Amniotic stem cell (primary cell): ENCODE measurements around the gene PTX4.

Experiments
- DNase-seq: peaks from one replicate; lab custom pipeline; 2025; lab: John Stamatoyannopoulos, UW

PTX4 gene, protein sequence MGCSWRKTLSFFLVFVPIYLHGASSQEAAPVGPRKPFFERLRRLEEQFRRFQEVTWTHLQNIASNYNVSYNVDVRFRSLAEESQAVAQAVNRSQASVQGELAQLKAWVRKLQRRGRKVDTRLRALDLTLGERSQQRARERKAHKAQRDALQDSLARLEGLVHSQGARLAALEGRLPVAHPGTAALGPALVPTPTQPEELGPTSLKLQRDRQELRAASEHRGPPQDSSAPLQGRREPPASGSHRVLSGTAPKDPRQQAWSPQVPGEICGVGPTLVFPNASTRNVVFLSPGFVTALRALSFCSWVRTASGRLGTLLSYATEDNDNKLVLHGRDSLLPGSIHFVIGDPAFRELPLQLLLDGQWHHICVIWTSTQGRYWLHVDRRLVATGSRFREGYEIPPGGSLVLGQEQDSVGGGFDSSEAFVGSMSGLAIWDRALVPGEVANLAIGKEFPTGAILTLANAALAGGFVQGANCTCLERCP

DNA sequence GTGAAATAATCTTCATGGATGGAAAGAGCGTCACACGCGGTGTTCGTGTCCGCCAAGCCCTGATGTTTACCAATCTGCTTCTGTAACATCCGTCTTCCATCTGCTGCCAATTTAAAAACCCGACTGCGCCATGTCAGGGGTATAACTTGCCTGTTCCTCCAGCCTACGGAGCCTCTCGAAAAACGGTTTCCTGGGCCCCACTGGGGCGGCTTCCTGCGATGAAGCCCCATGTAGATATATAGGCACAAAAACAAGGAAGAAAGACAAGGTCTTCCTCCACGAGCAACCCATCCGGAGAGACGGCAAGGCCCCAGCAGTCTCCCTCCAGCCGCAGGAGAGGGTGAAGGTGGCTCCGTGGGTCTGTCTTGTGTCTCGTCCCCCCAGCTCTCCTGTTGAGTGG, at the start of gene PTX4:
Gene PTX4 (minus strand): TSS at position 326 of the 400 bp plus-strand sequence. CDS start 35 bp downstream, at position 291.
- no peak for DNase-seq

DNA sequence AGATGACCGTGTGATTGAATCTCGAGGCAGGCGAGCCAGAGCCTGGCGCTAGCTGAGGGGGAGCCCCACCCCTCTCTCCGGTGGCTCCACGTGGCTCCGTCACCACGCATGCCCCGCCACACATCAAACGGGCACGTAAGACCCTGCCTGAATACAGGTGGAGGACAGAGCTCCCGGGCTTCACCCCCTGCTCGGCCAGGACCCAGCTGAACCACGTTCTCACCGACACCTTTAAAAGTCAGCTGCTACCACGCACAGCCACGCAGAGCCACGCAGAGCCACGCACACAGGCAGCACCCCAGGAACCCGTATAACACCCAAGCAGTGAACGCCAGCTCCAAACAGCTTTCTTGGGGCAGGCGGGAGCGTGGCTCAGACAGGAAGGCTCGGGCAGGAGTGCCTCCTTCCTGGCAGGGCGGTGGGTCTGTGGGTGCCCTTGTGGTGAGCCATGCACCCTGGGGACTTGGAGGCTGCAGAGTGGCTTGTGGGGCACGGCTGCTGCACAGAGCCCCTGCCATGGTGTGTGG, 49.1 kb upstream of the PTX4 start:
- DNase-seq: no peak

DNA sequence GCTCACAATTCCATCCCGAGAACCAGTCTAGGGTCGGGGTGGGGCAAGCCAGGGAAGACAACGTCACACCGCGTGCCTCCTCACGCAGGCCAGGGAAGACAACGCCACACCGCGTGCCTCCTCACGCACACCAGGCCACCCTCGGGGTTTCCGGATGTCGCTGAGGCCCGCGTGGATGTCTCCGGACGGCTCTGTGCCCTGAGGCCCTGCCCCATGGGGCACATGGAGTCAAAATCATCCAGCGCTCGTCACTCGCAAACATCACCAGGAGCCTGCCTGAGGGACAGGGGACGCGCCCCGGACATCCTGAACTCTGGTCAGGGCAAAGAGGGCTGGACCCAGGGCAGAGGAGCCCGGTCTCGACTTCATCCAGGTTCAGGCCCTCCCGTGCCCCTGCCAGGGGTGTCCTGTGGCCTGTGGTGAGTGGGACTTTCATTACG, 48.4 kb upstream of the PTX4 start:
- DNase-seq: no peak

DNA sequence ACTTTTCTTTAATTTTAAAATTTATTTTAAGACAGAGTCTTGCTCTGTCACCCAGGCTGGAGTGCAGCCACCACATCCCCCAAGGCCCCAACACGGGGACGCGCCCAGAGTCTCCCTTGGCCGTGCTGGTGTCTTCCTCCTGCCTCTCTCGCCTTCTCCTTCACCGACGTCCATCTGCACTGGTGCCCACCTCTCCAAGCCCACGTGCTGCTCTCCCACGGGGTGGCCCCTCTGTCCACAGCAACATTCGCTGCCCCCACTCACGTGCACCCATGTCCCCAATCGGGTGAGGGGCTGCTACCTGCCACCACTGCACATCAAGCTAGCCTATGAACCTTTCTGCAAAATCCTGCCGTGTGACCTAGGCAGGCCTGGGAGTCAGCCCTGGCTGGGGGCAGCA, 47.9 kb upstream of the PTX4 start:
- no peak for DNase-seq

DNA sequence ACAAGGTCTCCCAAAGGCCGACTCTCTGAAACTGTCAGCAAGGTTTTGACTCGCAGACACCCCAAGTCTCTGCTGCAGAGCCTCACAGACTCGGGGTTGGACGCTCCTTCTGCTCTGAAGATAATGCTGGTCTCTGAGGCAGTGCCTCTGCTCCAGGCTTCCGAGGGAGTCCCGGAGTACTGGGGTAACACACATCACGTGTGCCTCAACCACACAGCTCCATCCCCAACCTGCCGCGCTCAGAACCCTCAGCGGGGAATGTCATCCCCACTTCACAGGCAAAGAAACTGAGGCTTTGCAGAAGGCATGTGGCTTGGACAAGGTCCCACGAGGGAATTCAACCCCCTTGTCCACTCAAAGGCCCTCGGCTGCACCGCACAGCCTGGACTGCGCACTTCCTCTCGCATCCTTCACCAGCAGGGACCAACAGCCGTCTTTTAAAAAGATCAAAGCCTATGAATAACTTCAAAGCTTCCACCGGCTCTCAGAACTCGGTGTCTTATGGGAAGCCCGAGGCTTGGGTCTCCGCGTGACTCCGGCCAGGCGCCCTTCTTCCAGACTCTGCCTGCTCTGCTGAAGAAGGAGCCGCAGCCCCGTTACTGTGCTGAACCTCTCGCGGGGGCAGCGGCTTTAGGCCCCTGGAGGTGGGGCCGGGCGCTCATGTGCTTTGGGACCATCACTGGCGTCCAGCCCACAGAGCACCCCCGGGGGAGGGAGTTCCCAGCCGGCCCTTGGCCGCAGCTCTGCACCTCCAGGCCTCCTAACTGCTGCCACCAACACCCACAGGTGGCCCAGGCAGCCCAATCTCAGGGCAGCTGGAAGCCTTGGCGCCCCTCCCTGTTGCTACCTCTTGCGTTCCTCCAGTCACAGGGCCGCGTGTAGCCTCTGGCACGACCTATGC, 46.9 kb upstream of the PTX4 start:
- no peak for DNase-seq

DNA sequence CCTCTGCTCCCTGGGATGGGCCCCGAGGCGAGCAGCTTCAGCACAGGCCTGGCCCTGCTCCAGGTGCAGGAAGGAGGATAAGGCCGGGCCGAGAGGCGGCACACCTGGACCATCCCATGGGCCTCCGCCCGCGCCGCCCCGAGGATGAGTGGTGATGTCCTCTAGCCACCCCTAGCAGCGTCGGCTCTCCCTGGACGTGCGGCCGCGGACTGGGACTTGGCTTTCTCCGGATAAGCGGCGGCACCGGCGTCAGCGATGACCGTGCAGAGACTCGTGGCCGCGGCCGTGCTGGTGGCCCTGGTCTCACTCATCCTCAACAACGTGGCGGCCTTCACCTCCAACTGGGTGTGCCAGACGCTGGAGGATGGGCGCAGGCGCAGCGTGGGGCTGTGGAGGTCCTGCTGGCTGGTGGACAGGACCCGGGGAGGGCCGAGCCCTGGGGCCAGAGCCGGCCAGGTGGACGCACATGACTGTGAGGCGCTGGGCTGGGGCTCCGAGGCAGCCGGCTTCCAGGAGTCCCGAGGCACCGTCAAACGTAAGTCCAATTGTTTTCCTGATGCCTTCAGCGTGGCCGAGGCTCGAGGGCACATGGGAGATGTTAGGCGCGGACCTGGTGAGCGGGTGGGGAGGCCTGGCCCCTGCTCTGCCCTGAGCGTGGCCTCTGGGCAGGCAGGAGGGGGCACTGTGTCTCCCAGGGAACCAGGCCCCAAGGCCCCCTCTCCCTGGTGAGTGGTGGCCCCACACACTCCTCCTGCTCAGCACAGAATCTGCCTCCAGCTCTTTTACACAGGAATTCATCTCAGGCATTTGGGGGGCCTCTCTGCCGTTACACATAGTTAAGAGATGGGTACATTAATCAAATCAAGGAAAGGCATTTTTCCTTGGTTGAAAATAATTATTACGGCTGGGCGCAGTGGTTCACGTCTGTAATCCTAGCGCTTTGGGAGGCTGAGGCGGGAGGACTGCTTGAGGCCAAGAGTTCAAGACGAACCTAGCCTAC, 45.6 kb upstream of the PTX4 start:
- no peak for DNase-seq

DNA sequence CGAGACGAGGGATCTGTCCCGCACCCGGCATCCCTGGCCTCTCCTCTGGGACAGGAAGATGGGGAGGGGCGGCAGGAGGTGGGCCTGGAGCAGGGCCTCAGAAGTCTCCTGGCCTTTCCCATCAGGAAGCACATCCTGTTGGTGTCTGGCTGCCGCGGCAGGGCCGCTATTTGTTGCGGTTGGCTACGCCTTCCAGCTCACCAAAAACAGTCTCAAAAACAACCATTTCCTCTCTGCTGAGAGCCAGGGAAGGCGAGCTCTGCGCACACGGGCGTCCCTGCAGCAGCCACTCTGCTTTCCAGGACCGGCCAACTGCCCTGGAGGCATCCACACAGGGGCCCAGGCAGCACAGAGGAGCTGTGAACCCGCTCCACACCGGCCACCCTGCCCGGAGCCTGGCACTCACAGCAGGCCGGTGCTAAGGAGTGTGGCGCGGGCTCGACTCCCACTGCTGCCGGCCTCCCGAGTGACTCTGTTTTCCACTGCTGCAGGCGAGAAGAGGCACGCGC, 44.8 kb upstream of the PTX4 start, which contains the start of gene TMEM204:
Gene TMEM204 (plus strand): TSS at position 224 of the 509 bp plus-strand sequence. CDS start 610 bp downstream, outside the sequence.
- peak; percentile 22 for DNase-seq

DNA sequence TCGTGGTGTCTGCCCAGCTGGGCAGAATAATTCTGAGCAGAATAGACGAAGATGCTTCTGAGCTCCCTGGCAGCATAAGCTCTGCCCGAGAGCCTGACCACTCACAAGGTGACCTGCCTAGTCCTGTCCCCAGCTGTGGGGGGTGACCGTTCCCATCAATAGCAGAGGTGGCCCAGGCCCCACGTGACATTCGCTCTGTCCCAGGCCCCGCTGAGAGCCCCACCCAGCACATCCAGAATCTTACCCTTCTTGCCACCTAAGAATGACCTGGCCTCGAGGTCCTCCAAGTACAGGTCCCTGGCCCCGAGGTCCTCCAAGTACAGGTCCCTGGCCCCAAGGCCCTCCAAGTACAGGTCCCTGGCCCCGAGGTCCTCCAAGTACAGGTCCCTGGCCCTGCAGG, 44.0 kb upstream of the PTX4 start:
- DNase-seq: no peak

DNA sequence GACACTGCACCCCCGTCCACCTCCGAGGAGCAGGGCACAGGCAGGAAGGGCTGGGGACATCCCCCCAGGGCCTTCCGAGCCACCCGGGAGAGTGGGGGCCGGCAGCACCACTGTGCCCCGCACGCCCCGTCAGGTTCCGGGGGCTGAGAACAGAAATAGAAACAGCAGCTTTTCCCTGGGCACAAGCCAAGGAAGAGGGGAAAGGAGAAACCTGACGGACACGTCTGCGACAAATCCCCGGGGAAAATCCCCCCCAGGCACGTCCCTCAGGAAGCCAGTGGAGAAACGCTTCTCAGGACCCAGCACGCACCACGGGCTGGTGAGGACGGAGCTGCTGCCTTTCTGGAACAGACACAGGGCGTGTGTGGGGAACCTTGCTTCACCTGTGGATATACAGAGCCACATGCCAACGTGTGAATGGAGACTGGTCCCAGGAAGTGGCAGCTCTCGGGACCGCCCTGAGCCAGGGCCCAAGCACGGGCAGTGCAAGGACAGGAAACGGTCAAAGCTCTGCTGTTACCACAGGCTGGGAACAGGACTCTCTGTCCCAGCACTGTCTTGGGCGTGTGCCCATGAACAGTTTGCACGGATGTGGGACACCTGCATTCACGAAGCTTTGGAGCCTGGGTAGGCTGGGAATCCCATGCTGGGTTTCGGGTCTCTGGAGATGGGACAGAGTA, 43.5 kb upstream of the PTX4 start:
- no peak for DNase-seq

DNA sequence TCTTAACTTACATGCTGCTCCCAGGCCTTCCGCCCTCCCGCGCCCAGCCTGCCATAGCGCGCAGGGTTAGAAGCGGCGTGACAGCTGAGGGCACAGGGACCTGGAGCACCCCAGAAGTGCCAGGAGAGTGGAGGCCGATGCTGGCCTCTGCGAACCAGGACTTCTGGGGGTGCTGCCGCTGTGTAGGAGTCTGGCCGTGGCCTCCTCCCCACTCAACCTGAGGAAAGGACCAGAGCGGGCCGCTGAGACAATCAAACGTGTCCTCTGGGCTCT, 42.8 kb upstream of the PTX4 start:
- DNase-seq: no peak

DNA sequence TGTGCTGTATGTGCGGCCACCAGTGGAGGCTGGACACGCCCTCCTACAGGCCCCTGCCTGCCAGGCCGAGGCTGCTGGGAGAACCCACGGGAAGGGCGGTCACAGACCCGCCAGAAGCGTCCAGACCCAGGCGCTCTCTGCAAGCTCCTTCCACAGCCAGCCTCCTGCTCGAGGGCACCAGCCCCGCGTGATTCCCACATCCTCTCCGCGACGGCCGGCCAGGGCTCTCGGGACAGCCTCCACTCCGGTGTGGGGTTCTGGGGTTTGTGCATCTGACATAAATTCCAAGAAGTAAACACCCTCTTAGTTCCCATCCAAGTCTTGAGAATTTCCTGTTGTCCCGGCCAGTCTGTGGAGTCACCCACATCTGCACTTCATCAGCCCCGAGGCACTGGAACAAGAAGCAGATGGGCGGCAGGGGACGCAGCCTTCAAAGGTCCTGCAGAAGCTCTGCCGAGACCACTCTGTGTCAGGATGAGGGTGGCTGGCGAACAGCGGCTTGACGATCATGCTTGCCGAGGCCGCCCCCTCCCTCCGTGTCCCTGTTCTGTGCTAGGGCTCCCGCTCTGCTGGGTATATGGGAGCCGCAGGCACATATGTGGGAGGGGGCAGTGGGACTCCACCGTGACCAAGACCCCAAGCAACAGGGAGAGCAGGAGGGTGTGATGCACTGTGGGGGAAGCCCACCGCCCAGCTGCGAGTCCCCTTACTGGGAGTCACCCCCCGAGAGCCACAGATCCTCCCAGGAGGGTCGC, 42.3 kb upstream of the PTX4 start:
- DNase-seq: peak; percentile 65

DNA sequence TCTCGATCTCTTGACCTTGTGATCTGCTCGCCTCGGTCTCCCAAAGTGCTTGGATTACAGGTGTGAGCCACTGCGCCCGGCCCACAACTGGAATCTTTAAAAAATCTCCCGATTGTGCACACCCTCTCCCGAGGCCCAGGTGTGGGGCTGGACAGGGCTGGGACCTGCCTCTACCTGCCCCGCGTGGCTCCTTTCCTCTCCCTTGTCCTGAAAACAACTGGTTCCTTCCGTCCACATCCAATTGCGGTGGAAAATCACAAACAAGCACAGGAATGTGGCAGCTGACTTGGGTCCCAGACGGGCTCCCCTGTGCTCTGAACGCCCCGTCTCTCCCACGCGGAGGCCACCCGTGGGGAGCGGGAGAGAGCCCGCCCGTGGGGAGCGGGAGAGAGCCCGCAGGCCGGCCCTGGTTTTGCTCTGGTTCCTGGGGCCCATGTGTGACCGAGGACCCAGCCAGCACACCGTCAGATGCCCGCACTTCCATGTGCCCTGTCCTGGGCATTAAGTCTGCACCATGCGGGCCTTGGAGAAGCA, 41.7 kb upstream of the PTX4 start:
- no peak for DNase-seq

DNA sequence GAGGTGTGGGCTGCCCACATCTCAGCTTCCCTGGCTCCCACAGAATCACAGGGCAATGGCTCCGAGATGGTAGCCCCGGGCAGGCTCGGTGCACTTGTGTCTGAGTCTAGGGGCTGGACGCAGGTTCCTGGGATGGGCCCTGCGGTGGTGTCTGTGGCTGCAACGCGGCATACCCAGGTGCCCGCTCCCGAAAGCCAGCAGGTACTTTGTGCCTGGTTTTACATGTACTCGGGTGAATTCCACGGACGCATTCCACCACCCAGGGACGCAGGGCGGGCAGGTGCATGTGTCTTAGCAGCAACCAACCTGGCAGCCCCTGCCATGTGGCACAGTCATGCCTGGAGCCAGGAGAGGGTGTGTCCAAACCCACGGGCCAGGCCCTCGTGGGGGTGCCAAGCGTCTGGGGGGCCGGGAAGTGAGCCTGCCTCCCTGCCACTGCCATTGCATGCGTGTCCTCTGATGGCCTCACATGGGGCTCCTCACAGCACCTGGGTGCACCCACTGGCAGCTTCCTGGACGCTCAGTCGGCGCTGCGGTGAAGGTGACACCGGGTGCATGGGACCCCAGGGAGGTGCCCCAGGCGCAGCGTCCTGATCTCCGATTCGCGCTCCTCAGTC, 40.3 kb upstream of the PTX4 start:
- DNase-seq: no peak

DNA sequence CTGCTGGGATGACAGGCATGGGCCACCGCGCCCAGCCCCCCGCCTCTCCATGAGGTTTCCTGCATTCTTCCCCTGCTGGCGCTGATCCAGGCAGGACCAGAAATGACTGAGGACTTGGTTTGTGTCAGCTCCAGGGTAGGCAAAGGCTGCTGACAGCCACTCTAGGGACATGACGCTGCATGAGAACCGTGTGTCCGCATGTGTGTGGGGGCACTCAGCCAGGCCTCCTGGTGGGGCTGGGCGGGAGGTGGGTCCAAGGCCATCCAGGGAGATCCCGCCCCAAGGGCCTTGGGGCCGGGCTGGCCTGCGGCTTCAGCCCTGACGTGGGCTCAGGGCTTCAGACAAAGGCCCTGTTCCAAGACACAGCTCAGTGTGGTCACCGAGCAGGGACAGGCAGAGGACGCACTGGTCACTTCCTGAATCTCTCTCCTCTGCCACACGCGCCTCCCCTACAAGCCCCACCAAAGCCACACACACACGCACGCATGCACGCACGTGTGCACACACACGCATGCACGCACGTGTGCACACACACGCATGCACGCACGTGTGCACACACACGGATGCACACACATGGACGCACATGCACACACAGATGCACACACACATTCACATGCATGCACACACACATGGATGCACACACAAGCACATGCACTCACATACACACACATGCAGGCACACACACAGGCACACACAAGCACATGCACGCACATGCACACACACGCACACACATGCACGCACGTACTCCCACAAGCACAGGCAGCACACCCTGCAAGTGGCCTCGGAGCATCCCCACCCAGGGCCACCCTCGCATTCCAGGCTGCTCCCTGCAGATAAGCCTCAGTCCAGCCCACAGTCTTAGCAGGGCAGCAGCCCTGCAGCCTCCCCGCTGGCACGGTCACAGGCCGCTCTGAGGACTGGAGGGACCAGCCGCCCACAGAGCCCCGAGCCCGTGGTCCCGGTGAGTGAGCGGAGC, 39.4 kb upstream of the PTX4 start:
- DNase-seq: no peak

DNA sequence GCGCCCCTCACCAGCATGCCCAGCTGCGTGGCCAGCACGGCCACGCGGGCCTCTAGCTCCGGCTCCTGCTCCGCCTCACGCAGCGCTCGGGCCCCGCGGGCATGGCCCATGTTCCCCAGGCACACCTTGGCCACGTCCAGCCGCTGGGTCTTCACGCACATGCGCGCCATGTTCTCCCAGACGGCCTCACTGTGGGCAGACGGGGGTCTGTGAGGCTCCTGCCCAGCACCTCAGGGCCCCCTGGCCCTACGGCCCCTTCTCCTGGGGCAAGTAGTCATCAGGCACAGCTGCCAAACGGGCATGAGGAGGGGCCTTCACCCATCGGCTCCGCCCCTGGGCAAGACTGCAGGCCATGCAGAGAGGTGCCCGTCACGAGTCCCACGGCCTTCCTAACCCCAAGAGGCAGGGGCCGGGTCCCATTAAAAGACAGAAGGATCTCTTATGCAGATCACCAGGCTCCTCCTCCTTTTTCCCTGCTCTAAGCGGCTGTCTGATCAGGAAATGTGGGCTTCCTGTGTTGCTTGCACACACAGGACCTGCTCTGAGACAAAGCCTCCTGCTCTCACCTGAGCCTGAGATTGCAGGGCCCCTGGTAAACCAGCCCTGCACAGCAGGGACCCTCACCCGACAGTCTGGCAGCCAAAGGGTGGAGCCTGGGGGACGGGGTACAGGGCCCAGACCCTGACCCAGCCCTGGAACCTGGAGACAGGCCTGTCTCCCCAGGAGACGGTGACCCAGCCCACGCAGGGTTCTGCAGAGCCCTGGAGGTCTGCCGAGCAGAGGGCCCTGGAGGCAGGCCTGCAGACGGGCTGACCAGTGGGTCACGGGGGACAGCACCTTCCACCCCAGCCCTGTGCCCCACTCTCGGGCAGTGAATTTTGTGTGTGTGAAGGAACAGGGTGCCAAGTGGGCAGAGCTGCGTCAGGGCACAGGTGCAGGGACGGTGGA, 38.1 kb upstream of the PTX4 start:
- no peak for DNase-seq

DNA sequence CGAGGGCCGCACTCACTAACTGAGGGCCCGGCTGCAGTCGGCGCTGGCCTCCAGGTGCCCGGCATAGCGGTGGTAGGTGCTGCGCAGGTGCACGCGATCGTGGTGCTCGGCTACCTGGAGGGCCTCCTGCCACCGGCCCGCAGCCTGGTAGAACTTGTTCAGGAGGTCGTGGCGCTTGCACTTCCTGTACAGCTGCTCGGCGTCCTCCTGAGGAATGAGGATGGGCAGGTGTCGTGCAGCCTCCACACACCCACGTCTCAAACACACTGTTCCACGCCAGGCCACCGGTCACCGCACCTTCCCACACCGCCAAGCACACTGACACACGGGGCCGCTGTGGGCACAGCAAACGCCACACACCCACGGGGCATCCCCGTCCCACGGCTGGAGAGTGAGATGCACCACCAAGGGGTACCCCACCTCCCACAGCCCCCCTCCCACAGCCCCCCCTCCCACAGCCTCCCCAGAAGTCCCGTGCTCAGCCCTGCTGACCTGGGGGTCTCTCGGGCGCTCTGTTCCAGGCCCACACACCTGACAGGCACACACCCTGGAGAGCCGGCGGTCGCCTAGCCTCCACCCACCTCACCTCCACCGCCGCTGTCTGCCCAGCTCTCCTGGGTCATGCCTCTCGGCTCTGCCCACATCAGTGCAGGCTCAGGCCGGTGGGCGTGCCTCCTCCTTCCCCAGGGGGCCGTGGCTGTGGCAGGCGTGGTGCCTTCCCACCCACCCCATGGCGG, 37.3 kb upstream of the PTX4 start:
- no peak for DNase-seq
